GM19397 (cell line): Measurements from ENCODE around the gene ST6GALNAC3.
A peak's percentile ranks its signal among the peaks of the same experiment; 100 is the strongest.
"Not testable (repeated sequence)": the region's sequence is repeated elsewhere in the genome, so short reads cannot be mapped to it uniquely, and the experiment has no call there.

ENCODE experiments used
- ATAC-seq: cut with Tn5 transposase; IDR thresholded peaks from one replicate; pipeline ENCODE4 v1.9.1; 2021; ENCODE audit warnings: mild to moderate bottlenecking, moderate library complexity; ENCODE audit not compliant: unreplicated experiment

Gene ST6GALNAC3

GRCh38 chr1:76317299-76317900 lies 242.9 kb downstream of the ST6GALNAC3 start:
- ATAC-seq = no peak

GRCh38 chr1:76330991-76331603 lies 256.6 kb downstream of the ST6GALNAC3 start:
- peak; percentile 92 for ATAC-seq

DNA sequence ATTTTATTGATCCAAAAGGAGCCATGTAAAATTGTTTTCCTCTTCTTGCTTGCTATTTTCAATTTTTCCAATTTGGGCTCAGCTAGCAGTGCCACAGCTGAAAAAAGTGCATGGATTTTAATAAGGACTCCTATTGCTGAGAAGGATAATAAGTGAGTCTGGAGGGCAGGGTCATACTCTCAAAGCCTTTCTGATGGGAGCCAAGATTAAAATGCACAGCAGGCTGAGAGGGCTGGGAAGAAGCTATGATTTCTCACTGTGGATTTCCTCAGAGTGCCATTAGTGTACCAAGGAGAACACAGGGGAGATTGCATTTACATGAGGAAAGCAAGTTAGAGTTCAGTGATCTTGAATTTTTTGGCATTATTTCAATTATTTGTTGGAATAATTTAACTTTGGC lies 261.3 kb downstream of the ST6GALNAC3 start:
- ATAC-seq = no peak

- ATAC-seq = no peak
These were observed 262.4 kb downstream of the ST6GALNAC3 start for GRCh38 chr1:76336931-76337371.

DNA sequence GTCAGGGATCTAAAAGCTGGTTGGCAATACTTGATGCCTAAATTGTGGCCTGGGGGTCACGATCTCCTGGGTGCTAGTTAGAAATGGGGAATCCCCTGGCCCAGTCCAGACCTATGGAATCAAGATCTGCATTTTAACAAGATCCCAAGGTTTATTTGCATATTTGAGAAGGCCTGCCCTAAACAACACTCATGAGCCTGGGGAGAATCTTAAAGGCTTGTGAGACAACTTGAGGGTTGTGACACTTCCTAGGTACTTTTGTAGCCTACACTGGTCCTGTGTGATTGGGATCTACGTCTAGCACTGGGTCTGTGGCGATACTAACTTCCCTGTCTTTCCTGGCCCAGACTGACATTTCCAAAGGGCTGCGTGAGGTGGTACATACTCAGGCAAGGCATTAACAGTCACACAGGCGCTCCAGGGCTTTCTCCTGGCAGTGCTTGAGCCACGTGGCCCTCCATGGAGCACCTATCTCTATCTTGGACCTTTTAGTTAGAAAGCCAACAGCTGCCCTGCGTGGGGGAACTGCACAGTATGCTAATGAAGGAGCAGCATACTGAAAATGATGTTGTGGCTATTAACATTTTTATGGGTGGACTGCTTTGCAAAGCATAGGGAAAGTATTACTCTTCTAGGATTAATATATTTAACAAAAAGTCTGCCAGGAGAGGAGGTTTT lies 263.1 kb downstream of the ST6GALNAC3 start:
- no peak for ATAC-seq

GRCh38 chr1:76340056-76340455 lies 265.5 kb downstream of the ST6GALNAC3 start:
- no peak for ATAC-seq

DNA sequence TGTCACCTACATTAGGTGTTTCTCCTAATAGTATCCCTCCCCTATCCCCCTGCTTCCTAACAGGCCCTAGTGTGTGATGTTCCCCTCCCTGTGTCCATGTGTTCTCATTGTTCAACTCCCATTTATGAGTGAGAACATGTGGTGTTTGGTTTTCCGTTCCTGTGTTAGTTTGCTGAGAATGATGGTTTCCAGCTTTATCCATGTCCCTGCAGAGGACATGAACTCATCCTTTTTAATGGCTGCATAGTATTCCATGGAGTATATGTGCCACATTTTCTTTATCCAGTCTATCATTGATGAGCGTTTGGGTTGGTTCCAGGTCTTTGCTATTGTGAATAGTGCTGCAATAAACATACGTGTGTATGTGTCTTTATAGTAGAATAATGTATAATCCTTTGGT lies 267.3 kb downstream of the ST6GALNAC3 start:
- not testable (repeated sequence) for ATAC-seq

DNA sequence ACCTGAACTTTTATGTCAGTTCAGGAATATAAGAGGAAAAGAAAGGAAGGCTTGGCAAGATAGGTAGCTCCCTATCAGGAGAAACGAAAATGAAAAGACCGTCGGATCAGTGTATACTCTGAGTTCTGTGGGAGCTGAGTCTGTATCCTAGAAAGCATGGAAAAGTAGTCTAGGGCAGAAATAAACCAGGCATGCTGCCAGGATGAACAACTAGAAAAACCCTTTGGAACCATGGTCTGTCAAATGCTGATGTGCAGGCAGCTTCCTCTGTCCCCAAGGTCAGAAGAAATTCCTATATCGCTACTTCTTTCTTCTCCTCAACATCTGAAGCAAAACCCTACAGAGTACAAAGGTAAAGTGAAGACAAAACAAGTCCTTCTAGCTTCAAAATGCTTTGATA lies 268.8 kb downstream of the ST6GALNAC3 start:
- ATAC-seq = no peak

- no peak for ATAC-seq
These were observed 277.1 kb downstream of the ST6GALNAC3 start for GRCh38 chr1:76351655-76352054.

- ATAC-seq = no peak
These were observed 278.3 kb downstream of the ST6GALNAC3 start for GRCh38 chr1:76352741-76353435.

DNA sequence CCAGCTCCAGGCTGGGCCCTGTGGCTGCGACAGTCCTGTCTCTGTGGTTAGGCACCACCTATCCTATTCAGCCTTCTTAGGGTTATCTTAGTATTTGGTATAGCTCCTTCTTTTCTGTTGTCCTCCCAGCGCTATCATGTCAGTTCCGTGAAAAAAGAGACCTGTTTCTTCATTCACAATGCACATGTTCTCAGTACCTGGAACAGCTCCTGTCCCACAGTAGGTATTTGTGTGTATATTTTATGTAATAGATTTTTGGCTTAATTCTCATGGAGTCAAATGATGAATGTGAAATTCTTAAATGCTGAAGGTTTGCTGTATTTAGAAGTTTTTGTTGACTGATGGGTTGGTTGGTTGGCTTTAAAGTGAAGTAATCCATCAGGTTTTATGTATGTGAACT lies 279.7 kb downstream of the ST6GALNAC3 start:
- no peak for ATAC-seq

DNA sequence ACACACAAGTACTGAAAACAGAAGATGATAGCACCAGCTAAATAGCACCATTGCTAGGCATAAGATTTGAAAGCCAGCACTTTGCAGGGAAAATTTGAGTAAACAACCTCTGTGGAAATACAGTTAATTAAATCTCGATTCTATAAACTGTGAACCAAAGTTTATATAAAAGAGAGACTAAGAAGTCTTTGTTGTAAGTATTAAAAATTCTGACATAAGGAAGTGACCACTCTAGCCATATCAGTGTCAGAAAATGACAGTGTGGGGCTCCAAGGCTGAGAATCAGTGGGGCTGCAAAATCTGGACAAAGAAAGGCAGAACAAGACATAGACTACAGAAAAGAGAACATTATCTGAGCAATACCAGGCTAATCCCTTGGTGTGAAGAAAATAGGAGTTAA lies 292.2 kb downstream of the ST6GALNAC3 start:
- ATAC-seq = no peak

- ATAC-seq = no peak
These were observed 297.4 kb downstream of the ST6GALNAC3 start for GRCh38 chr1:76371941-76372340.

- ATAC-seq = no peak
These were observed 299.5 kb downstream of the ST6GALNAC3 start for GRCh38 chr1:76374086-76374485.

DNA sequence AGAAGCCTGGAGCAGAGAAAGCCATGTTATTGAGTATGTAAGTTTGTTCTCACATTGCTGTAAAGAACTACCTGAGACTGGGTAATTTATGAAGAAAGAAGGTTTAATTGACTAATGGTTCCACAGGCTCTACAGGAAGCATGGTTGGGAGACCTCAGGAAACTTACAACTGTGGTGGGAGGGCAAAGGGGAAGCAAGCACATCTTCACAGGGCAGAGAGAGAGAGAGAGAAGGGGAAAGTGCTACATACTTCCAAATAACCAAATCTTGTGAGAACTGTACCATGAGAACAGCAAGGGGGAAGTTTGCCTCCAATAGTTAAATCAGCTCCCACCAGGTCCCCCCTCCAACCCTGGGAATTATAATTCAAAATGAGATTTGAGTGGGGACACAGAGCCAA lies 302.7 kb downstream of the ST6GALNAC3 start:
- ATAC-seq = no peak

DNA sequence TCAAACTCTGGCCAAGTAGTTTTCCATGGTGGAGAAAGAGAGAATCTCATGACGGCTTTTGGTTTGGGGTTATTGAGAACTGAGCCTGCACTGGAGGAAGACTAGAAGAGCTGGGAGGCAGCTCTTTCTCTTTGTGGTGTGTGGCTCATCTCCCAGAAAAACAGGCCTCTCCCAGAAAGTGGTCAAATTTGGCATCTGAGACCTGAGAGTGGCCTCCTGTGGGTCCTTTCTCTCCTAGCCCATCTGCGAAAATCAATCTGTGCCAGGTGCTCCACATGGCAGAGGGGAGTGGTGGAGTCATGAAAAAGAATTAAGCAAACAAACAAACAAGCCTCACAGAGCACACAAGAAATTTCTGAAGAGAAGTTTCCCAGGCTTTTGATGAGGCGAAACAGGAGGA lies 305.0 kb downstream of the ST6GALNAC3 start:
- ATAC-seq = no peak

DNA sequence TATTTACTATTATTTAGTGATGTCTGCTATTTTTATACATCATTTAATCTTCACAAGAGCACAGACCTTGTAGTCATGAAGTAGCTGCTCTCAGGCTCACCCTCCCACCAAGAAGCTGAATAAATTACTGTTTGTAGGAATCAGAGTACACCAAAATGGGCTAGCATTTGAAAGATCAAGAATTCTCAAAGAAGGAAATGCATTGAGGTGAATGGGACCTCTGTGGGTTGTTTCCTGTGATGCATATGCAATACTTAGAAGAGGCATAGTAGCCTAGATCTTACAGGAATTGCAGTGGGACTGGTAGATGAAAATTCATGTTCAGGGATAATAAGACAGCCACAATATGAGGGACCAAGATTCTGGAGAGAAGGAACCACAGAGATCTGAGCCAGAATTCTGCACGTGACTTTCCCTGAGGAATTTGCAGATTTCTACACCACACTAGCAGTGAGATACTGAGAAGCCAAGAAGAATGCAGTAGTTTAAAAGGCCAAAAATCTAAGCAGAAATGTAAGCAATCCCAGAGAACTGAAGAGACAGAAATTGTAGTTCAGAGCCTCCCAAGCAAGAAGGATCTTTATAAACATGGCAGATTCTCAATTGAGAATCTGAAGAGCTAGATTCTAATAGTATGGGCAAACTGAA lies 307.0 kb downstream of the ST6GALNAC3 start:
- ATAC-seq = no peak

- ATAC-seq = no peak
These were observed 313.7 kb downstream of the ST6GALNAC3 start for GRCh38 chr1:76388261-76388660.

DNA sequence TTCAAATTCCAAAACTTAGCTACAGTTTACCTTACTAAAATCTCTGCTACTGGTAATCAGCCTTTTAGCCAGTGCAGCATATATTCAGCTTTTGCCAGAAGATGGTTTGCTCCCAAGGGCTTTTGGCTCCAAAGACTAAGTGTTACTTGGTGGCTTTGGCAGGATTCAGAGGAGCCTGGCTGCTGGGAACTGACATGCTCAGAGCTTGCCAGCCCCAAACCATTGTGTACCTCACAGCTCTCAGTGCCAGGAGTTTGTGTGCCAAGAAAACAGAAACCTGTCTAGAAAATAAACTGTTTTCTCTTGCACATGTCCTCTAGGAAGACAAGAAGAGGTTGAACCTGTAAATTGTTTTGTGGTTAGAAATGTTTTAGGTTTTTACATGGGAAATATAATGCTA lies 315.9 kb downstream of the ST6GALNAC3 start:
- no peak for ATAC-seq

DNA sequence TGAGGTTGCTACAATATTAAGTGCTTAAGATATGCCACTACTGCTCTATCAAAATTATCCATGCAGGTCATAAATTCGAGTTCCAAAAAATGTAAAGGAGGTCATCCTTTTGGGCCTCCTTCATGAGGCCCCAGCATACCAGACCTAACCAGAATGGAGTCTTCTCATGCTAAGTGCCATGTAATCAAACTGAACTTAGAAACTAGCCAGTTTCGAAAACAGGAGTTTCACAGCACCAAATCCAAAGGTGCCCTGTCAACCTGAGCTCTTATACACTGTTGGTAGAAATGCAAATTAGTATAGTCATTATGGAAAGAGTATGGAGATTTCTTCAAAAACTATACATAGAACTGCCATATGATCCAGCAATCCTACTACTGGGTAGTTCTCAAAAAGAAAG lies 320.5 kb downstream of the ST6GALNAC3 start:
- no peak for ATAC-seq

DNA sequence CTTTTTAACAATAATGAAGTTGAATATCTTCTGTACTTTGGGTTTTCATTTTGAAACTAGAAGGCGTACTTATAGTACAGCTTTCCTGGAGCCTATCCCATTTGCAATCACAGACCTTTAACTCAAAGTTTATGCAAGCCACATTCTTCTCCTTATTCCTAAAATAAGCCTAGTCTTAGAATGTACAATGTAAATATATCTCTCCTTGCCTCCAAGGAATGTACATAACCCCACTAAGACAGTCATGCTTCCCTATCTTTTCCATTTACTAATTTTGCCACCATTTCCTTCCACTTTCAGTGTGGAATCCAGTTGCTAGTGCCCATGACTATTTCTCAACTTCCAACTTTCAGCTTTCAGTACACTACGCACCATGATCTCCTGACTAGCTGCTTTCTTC lies 327.6 kb downstream of the ST6GALNAC3 start:
- ATAC-seq = no peak
